Stomach smooth muscle (tissue), 2 donors: ENCODE results near the gene RIPK1.
A peak's percentile ranks its signal among the peaks of the same experiment; 100 is the strongest.

Experiments
- H3K27ac ChIP-seq: one replicate; pipeline ENCODE4 v1.7.0; 2013; ENCODE audit warnings: mild to moderate bottlenecking, low read length, inconsistent platforms
- H3K27me3 ChIP-seq, 2 donors: one replicate each; pipeline ENCODE4 v1.7.0; 2013; ENCODE audit warnings: low read length in 2 of 2; ENCODE audit not compliant: insufficient read depth in 2 of 2, control insufficient read depth in 1 of 2
- H3K36me3 ChIP-seq, 2 donors: one replicate each; pipeline ENCODE4 v1.7.0; 2013; ENCODE audit warnings: low read length in 2 of 2; ENCODE audit not compliant: control insufficient read depth in 2 of 2, insufficient read depth in 2 of 2
- H3K4me1 ChIP-seq: one replicate; pipeline ENCODE4 v1.7.0; 2013; ENCODE audit warnings: low read length; ENCODE audit not compliant: control insufficient read depth, insufficient read depth
- H3K4me3 ChIP-seq, 2 donors: one replicate each; pipeline ENCODE4 v1.7.0; 2013; ENCODE audit warnings: low read length in 2 of 2
- H3K9ac ChIP-seq, 2 donors: one replicate each; pipeline ENCODE4 v1.7.0; 2013; ENCODE audit warnings: low read length in 2 of 2, mild to moderate bottlenecking in 1 of 2
- H3K9me3 ChIP-seq, 2 donors: one replicate each; pipeline ENCODE4 v1.7.0; 2013; ENCODE audit warnings: low read length in 2 of 2; ENCODE audit not compliant: control insufficient read depth in 2 of 2
- donor health status: healthy.
- donor health status: Pancreatic carcinoma.

RIPK1 gene

DNA sequence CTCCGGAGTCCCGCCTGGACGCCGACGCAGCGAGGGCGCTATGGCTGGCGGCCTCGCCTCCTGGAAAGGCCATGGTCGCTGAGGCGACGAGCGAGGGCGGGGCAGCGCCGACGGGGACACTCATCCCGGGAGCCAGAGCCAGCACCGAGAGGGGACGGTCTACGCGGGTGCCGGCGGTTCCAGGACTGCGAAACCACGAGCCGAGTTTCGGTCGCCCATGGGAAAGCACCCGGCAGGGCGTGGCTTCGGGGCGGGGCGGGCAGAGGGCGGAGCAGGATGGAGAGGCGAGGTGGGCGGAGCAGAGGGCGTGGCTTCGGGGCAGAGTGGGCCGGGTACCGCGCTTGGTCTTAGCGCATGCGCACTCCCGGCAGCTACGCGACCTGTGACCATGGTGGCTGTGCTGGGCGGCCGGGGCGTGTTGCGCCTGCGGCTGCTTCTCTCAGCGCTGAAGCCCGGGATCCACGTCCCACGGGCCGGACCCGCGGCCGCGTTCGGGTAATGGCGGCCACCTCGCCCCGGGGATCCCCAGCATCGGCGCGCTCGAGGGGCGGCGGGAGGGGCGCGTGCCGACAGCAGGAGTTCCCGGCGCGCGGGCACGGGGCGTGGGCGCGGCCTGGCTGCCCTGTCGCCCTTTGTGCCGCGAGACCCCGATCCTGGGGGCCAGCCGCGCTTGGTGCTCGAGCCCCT lies 50.2 kb downstream of the RIPK1 start, which contains the start of gene BPHL:
Gene BPHL, plus strand, starts transcription at position 359 of the 687 bp plus-strand sequence. Its CDS starts 30 bp downstream, at position 389.
- H3K9ac ChIP-seq: peak within 1 kb of the TSS; percentile 58 to 75
- H3K4me3 ChIP-seq: peak within 1 kb of the TSS; percentile 90 to 94
- H3K27me3 ChIP-seq: no peaks in the 10 kb centered on the region
- H3K4me1 ChIP-seq: peaks cover 9% of the 10 kb centered on the region
- H3K9me3 ChIP-seq: no peaks in the 10 kb centered on the region
- peaks cover 9 to 13% of the 10 kb centered on the region in 2 donors for H3K36me3 ChIP-seq
- H3K27ac ChIP-seq: peak within 1 kb of the TSS; percentile 76

DNA sequence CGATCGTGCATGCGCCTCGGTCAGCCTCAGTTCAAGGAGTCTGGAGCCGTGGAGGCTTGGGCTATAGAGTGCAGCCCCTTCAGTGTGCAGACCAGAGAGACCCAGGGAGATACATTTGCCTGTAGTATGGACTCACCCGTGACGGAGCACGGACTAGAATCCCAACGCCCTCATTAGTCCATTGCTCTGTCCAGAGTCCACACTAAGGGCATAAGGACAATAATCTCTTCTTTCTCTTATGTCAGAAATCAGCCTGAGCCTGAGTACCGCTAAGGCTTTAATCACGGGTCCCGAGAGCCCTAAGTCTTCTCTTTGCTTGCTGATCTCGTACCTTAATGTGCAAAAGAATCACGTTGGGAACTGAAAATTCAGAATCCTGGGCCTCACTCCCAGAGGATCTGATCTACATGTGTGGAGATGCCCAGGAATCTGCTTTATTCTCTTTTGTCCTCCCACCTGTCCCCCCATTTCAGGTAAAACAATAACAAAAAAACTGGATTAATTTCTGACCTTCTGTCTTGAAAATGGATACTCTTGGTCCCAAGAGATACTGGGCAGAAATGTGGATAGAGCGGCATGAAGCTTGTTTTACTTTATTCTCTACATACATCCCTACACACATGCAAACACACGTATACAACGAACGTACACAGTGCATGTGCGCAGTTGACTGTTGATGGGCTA lies 50.9 kb downstream of the RIPK1 start:
- H3K4me1 ChIP-seq: peaks cover 9% of the 10 kb centered on the region
- H3K4me3 ChIP-seq: peak overlapping the region; percentile 90 to 94
- no peaks in the 10 kb centered on the region for H3K9me3 ChIP-seq
- H3K36me3 ChIP-seq: peaks cover 5 to 8% of the 10 kb centered on the region in 2 donors
- peak overlapping the region; percentile 58 to 66 for H3K9ac ChIP-seq
- H3K27ac ChIP-seq: no peak overlapping the region
- H3K27me3 ChIP-seq: no peaks in the 10 kb centered on the region

- H3K4me3 ChIP-seq: no peak overlapping the region
- peaks cover 9% of the 10 kb centered on the region for H3K4me1 ChIP-seq
- H3K36me3 ChIP-seq: no peaks in the 10 kb centered on the region
- H3K27me3 ChIP-seq: no peaks in the 10 kb centered on the region
- no peaks in the 10 kb centered on the region for H3K9me3 ChIP-seq
- no peak overlapping the region for H3K9ac ChIP-seq
- H3K27ac ChIP-seq: no peak overlapping the region
These were observed 52.4 kb downstream of the RIPK1 start for GRCh38 chr6:3120765-3121089.

DNA sequence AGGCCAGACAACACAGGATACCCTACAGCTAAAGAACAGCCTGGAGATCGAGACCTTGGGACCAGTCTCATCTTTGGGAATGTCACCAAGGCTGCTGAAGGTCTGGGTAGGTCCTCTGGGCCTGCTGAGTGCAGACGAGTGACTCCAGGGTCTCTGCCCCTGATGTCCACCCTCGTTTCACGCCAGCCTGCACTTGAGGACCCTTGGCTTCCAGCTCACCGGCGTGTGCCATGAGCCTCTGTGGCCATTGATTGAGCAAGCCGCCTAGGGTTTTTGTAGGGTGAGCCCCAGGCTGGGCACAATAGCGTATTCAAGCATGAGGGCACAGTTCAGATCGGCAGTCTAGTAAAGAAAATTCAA lies 54.5 kb downstream of the RIPK1 start:
- Histone ChIP-seq H3K9me3 (no peaks in the 10 kb centered on the region), H3K36me3 (no peaks in the 10 kb centered on the region), H3K27me3 (no peaks in the 10 kb centered on the region), H3K4me3 (no peak overlapping the region), H3K9ac (no peak overlapping the region), H3K27ac (no peak overlapping the region), H3K4me1 (peaks cover 9% of the 10 kb centered on the region)

GRCh38 chr6:3124667-3125066 lies 56.4 kb downstream of the RIPK1 start:
- Histone ChIP-seq H3K9me3 (no peaks in the 10 kb centered on the region), H3K4me3 (no peak overlapping the region), H3K9ac (no peak overlapping the region), H3K4me1 (no peaks in the 10 kb centered on the region), H3K36me3 (peaks cover 4 to 8% of the 10 kb centered on the region in 2 donors), H3K27ac (no peak overlapping the region), H3K27me3 (no peaks in the 10 kb centered on the region)

DNA sequence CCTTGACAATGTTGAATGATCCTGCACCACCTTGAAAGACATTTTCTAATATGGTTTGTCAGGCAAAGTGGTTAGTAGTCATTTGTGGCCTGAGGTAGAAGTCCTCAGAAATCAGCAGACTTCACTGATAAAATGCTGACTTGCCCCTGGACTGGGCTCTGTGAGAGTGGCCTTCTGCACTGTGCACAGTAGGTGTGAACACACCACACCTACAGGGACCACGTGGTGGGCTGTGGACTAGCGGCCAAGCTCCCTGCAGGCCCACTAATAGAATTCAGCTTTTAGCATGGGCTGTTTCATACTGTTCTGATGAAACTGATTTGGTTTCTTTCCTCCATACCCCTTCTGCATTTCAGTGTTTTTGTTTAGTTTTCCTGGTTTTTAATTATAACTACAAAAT lies 57.5 kb downstream of the RIPK1 start:
- no peak overlapping the region for H3K27ac ChIP-seq
- H3K9me3 ChIP-seq: no peaks in the 10 kb centered on the region
- H3K4me1 ChIP-seq: no peaks in the 10 kb centered on the region
- H3K36me3 ChIP-seq: peaks cover 7 to 12% of the 10 kb centered on the region in 2 donors
- H3K9ac ChIP-seq: no peak overlapping the region
- no peaks in the 10 kb centered on the region for H3K27me3 ChIP-seq
- no peak overlapping the region for H3K4me3 ChIP-seq

DNA sequence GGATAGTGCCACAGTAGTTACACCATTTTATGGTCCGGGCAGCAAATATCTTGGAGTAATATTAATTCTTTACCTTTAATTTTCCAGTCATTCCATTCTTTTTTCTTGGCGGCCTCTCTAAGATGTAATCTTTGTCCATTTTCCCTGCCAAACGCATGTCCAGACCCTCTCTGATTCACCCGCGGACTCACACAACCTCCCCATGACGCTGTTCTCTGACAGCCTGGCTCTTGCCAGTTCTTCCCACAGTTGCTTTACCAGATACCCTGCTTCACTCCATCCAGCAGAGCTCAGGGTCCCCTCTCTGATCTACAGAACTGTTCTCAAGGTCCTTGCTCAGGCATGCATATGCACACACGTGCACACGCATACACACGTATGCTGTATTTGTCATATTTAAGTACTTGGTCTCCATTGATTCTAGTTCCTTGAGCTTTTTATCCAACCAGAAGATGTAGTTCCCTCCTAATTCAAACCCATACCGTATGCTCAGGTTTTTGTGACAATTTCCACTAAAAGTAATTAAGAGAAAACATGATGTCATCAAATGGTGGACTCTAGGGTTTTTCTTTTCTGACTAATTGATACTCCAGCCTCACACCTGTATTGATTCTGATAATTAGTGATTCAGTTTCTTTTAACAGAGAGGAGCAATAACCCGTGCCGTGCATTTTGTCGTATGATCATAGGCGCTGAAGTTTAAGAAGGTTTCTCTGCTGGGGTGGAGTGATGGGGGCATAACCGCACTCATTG lies 60.2 kb downstream of the RIPK1 start:
- no peaks in the 10 kb centered on the region for H3K27me3 ChIP-seq
- peaks cover 11 to 25% of the 10 kb centered on the region in 2 donors for H3K36me3 ChIP-seq
- H3K27ac ChIP-seq: no peak overlapping the region
- no peaks in the 10 kb centered on the region for H3K4me1 ChIP-seq
- no peak overlapping the region for H3K4me3 ChIP-seq
- no peak overlapping the region for H3K9ac ChIP-seq
- no peaks in the 10 kb centered on the region for H3K9me3 ChIP-seq

- Histone ChIP-seq H3K9me3 (no peaks in the 10 kb centered on the region), H3K36me3 (peaks cover 11 to 25% of the 10 kb centered on the region in 2 donors), H3K27ac (no peak overlapping the region), H3K4me3 (no peak overlapping the region), H3K27me3 (no peaks in the 10 kb centered on the region), H3K4me1 (no peaks in the 10 kb centered on the region), H3K9ac (no peak overlapping the region)
These were observed 63.4 kb downstream of the RIPK1 start for GRCh38 chr6:3131695-3132094.

DNA sequence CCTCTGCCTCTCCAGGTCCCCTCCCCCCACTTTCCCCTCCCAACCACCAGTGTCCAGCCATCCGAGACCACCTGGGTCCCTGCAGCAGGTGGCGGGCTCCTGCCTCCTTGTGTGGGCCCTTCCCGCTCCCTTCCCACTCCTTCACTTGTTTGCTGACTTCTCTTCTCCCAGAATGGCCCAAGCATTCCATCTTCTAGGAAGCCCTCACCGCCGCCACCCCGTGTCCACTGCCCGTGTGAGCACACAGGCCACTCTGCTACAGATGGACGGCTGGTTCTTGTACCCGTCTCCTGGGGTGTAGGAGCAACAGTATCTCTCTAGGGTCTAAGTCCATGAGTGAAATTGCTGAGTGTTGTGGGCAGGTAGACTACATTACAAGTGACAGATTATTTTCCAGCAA lies 65.2 kb downstream of the RIPK1 start:
- Histone ChIP-seq H3K4me1 (no peaks in the 10 kb centered on the region), H3K36me3 (peaks cover 11 to 34% of the 10 kb centered on the region in 2 donors), H3K9ac (no peak overlapping the region), H3K4me3 (no peak overlapping the region), H3K27me3 (no peaks in the 10 kb centered on the region), H3K27ac (no peak overlapping the region), H3K9me3 (no peaks in the 10 kb centered on the region)

GRCh38 chr6:3135668-3136291 lies 67.5 kb downstream of the RIPK1 start:
- Histone ChIP-seq H3K36me3 (peaks cover 12 to 34% of the 10 kb centered on the region in 2 donors), H3K27ac (no peak overlapping the region), H3K9me3 (no peaks in the 10 kb centered on the region), H3K9ac (no peak overlapping the region), H3K4me1 (peaks cover 4% of the 10 kb centered on the region), H3K27me3 (no peaks in the 10 kb centered on the region), H3K4me3 (no peak overlapping the region)
